ENCODE results near the gene ABLIM2. TPM values are rescaled to one million over a fixed set of nuclear protein-coding genes. Genes with fewer than 3 reads are reported as not detected.

Gene ABLIM2
- total RNA-seq, 1 experiment from 2014 or later = 1.0 TPM

DNA sequence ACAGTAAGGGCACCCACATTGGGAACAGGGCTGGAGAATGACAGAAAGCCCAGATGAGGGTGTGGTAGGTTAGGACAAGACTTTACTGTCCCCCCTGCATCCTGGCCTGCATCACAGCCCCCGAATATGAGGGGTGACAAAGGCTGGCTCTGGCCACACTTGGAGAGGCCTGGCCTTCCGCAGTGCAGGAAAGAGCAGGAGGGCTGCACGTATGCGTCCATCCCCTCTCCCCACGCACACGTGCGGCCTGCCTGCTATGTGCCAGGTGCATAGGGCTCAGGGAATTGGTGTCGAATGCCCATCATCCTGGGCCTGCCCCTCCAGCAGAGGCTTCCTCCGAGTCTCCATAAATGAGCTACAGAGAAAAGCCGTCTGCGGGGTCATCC, 80.5 kb downstream of the ABLIM2 start:
- H3K9me3 ChIP-seq (ENCODE audit: control insufficient read depth, low read depth, low read length) = no peaks in the 10 kb centered on the region
- no peak overlapping the region for H4K91ac ChIP-seq (ENCODE audit: insufficient read length, low read depth, low read length)
- H2AK5ac ChIP-seq (ENCODE audit: insufficient read length, low read length) = no peak overlapping the region
- no peaks in the 10 kb centered on the region for H4K20me1 ChIP-seq (ENCODE audit: control insufficient read depth, insufficient read depth, insufficient read length)
- no CpG with 5 or more reads among the region's 11 CpGs for WGBS (ENCODE audit: extremely low coverage, insufficient read length, low lambda C conversion rate)
- H3K18ac ChIP-seq (ENCODE audit: insufficient read length, low read depth, low read length) = no peak overlapping the region
- H3K79me2 ChIP-seq (ENCODE audit: insufficient read depth, low read length) = no peaks in the 10 kb centered on the region
- H4K5ac ChIP-seq (ENCODE audit: insufficient read length, low read depth, low read length) = no peak overlapping the region
- no peak overlapping the region for H2BK120ac ChIP-seq (ENCODE audit: low read depth, low read length, poor library complexity, severe bottlenecking)
- Mint-ChIP-seq H3K27me3 (ENCODE audit: low read depth) (no peaks in the 10 kb centered on the region), H3K4me1 (peaks cover 19 to 30% of the 10 kb centered on the region in 2 experiments), H3K4me3 (no peak overlapping the region), H3K9me3 (no peaks in the 10 kb centered on the region), H3K27ac (no peak overlapping the region), H3K36me3 (ENCODE audit: insufficient read depth in 1 of 3, low read depth in 3 of 3) (no peaks in the 10 kb centered on the region; a peak in 1 of 7 replicates)
- no peak overlapping the region for H2AFZ ChIP-seq (ENCODE audit: low read length)
- H2BK12ac ChIP-seq (ENCODE audit: insufficient read length, low read depth, low read length) = no peak overlapping the region
- no peak overlapping the region for H2BK20ac ChIP-seq (ENCODE audit: low read depth, low read length, poor library complexity, severe bottlenecking)
- no peak overlapping the region for H2BK5ac ChIP-seq (ENCODE audit: insufficient read length, low read length)
- H2BK15ac ChIP-seq (ENCODE audit: low read depth, low read length) = no peak overlapping the region
- no peak overlapping the region for H3K9ac ChIP-seq (ENCODE audit: extremely low read depth, insufficient read length, low read length)
- H3K4ac ChIP-seq (ENCODE audit: low read depth, low read length) = no peak overlapping the region; the same call in 1 of the 2 replicates
- no peak overlapping the region for H3K4me2 ChIP-seq (ENCODE audit: insufficient read depth, insufficient read length, low read length)
- TF ChIP-seq, protein P1, sequence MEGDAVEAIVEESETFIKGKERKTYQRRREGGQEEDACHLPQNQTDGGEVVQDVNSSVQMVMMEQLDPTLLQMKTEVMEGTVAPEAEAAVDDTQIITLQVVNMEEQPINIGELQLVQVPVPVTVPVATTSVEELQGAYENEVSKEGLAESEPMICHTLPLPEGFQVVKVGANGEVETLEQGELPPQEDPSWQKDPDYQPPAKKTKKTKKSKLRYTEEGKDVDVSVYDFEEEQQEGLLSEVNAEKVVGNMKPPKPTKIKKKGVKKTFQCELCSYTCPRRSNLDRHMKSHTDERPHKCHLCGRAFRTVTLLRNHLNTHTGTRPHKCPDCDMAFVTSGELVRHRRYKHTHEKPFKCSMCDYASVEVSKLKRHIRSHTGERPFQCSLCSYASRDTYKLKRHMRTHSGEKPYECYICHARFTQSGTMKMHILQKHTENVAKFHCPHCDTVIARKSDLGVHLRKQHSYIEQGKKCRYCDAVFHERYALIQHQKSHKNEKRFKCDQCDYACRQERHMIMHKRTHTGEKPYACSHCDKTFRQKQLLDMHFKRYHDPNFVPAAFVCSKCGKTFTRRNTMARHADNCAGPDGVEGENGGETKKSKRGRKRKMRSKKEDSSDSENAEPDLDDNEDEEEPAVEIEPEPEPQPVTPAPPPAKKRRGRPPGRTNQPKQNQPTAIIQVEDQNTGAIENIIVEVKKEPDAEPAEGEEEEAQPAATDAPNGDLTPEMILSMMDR (conservative IDR thresholded peaks at IDR 0.05) = no peak
- no peaks in the 10 kb centered on the region for H3K27me3 ChIP-seq (ENCODE audit: insufficient read depth, low read length)
- no peaks in the 10 kb centered on the region for H3K23me2 ChIP-seq (ENCODE audit: insufficient read length, low read depth, low read length, poor library complexity, severe bottlenecking)
- H3K4me1 ChIP-seq (ENCODE audit: insufficient read depth, low read length) = peaks cover 2% of the 10 kb centered on the region; the same call in 1 of the 2 replicates
- no peaks in the 10 kb centered on the region for H3K79me1 ChIP-seq (ENCODE audit: insufficient read depth, low read depth, low read length, poor library complexity, severe bottlenecking)
- H4K8ac ChIP-seq (replicated peaks; ENCODE audit: insufficient read length, low read depth, low read length) = no peak overlapping the region
- H3K27ac ChIP-seq (ENCODE audit: insufficient read length, low read depth, low read length) = no peak overlapping the region
- H3K23ac ChIP-seq (ENCODE audit: insufficient read length, low read depth, low read length) = no peak overlapping the region
- no peak overlapping the region for H3T11ph ChIP-seq (ENCODE audit: low read length)
- DNase-seq = no peak
- no peak overlapping the region for H3K56ac ChIP-seq (ENCODE audit: insufficient read length, low read depth, low read length)
- H3K14ac ChIP-seq (ENCODE audit: insufficient read depth, low read length) = no peak overlapping the region
